Measurements from ENCODE around the gene NPPA. TPM values are rescaled to one million over a fixed set of nuclear protein-coding genes. Genes with fewer than 3 reads are reported as not detected.
A peak's percentile ranks its signal among the peaks of the same experiment; 100 is the strongest.

NPPA gene
- polyA plus RNA-seq, 4 donors, result 0.68 to 22.4 (median 1.4) TPM; not detected in 1

GRCh38 chr1:11797525-11798216 lies 49.9 kb downstream of the NPPA start:
- peaks cover 12 to 72% (median 43%) of the 10 kb centered on the region in 3 donors for H3K36me3 ChIP-seq (ENCODE audit: control insufficient read depth in 3 of 3, insufficient read depth in 2 of 3, low read depth in 1 of 3, low read length in 3 of 3)
- peaks cover 0 to 9% (median 2%) of the 10 kb centered on the region in 3 donors for H3K4me1 ChIP-seq (ENCODE audit: control insufficient read depth in 3 of 3, insufficient read depth in 2 of 3, low read depth in 1 of 3, low read length in 2 of 3)
- FAIRE-seq, result no peak

GRCh38 chr1:11796036-11796828 lies 51.4 kb downstream of the NPPA start:
- Histone ChIP-seq H3K27me3 (ENCODE audit: control insufficient read depth in 3 of 3, insufficient read depth in 3 of 3, low read length in 3 of 3) (no peaks in the 10 kb centered on the region), H3K9me3 (ENCODE audit: control insufficient read depth in 2 of 2, insufficient read depth in 1 of 2, low read depth in 1 of 2, low read length in 1 of 2) (no peaks in the 10 kb centered on the region), H3K4me3 (ENCODE audit: low read depth in 1 of 3, low read length in 3 of 3) (no peak overlapping the region), H3K36me3 (ENCODE audit: control insufficient read depth in 3 of 3, insufficient read depth in 2 of 3, low read depth in 1 of 3, low read length in 3 of 3) (peaks cover 12 to 83% (median 42%) of the 10 kb centered on the region in 3 donors), H3K4me1 (ENCODE audit: control insufficient read depth in 3 of 3, insufficient read depth in 2 of 3, low read depth in 1 of 3, low read length in 2 of 3) (peaks cover 0 to 11% (median 2%) of the 10 kb centered on the region in 3 donors), H3K27ac (ENCODE audit: low read depth in 1 of 3, low read length in 2 of 3) (no peak overlapping the region)
- FAIRE-seq (no peak), DNase-seq (no peak)
- 95 to 97% (median 95%) methylated on average over 15 of the region's 15 CpGs for WGBS, 3 donors

More at GRCh38 chr1:11797525-11798216, 49.9 kb downstream of the NPPA start:
- 90% methylated on average over 6 of the region's 6 CpGs for WGBS, 3 donors
- peak overlapping the region in 1 of 3 donors; percentile 14 for H3K27ac ChIP-seq (ENCODE audit: low read depth in 1 of 3, low read length in 2 of 3)
- no peaks in the 10 kb centered on the region for H3K27me3 ChIP-seq (ENCODE audit: control insufficient read depth in 3 of 3, insufficient read depth in 3 of 3, low read length in 3 of 3)
- H3K9me3 ChIP-seq (ENCODE audit: control insufficient read depth in 2 of 2, insufficient read depth in 1 of 2, low read depth in 1 of 2, low read length in 1 of 2), result no peaks in the 10 kb centered on the region
- H3K4me3 ChIP-seq (ENCODE audit: low read depth in 1 of 3, low read length in 3 of 3), result no peak overlapping the region
- no peak for DNase-seq

Other genes with a start within 250 kb of the NPPA start
- 100 to 1,000 TPM in 1 of 4 donors, 10 to 100 TPM in 2, 1 to 10 TPM in 1; 5.7 to 128 (median 45.3) TPM for gene FBXO2, start 193.4 kb downstream of the NPPA start, polyA plus RNA-seq
- 10 to 100 TPM; 11.0 to 32.4 (median 27.8) TPM for gene FBXO44, start 192.9 kb downstream of the NPPA start, polyA plus RNA-seq
- 10 to 100 TPM; 10.2 to 41.6 (median 27.2) TPM for gene FBXO6, start 183.6 kb downstream of the NPPA start, polyA plus RNA-seq
- gene MAD2L2, start 166.6 kb downstream of the NPPA start, polyA plus RNA-seq, result 10 to 100 TPM; 17.2 to 34.6 (median 27.6) TPM
- gene DRAXIN, start 156.1 kb downstream of the NPPA start, polyA plus RNA-seq, result under 1 TPM in 2 of 4 donors, not detected in 2; 0.07 to 0.15 TPM
- 10 to 100 TPM in 2 of 4 donors, 1 to 10 TPM in 2; 5.6 to 54.9 (median 19.2) TPM for gene AGTRAP, start 111.6 kb downstream of the NPPA start, polyA plus RNA-seq
- 1 to 10 TPM in 3 of 4 donors, under 1 TPM in 1; 0.10 to 2.4 (median 1.4) TPM for gene C1orf167, start 85.6 kb downstream of the NPPA start, polyA plus RNA-seq
- 10 to 100 TPM; 11.2 to 20.1 (median 15.4) TPM for gene MTHFR, start 41.8 kb downstream of the NPPA start, polyA plus RNA-seq
- gene CLCN6, start 41.6 kb downstream of the NPPA start, polyA plus RNA-seq, result 10 to 100 TPM in 3 of 4 donors, 1 to 10 TPM in 1; 9.2 to 20.9 (median 12.1) TPM
- 100 to 1,000 TPM in 1 of 4 donors, 10 to 100 TPM in 1, under 1 TPM in 1, not detected in 1; 0.39 to 145 (median 19.7) TPM for gene NPPB, start 11.2 kb upstream of the NPPA start, polyA plus RNA-seq
- gene KIAA2013, start 78.6 kb upstream of the NPPA start, polyA plus RNA-seq, result 100 to 1,000 TPM in 1 of 4 donors, 10 to 100 TPM in 3; 76.5 to 109 (median 77.4) TPM
- 10 to 100 TPM; 26.7 to 74.4 (median 43.2) TPM for gene PLOD1, start 86.9 kb upstream of the NPPA start, polyA plus RNA-seq
- 10 to 100 TPM; 60.3 to 87.0 (median 78.9) TPM for gene MFN2, start 132.7 kb upstream of the NPPA start, polyA plus RNA-seq
- 10 to 100 TPM; 23.7 to 65.7 (median 39.1) TPM for gene MIIP, start 171.7 kb upstream of the NPPA start, polyA plus RNA-seq
- 1 to 10 TPM in 1 of 4 donors, under 1 TPM in 2, not detected in 1; 0.10 to 2.1 (median 0.54) TPM for gene TNFRSF8, start 215.5 kb upstream of the NPPA start, polyA plus RNA-seq

Data from small intestine (tissue), 7 donors.